ENCODE results near the gene APBA2. TPM values are rescaled to one million over a fixed set of nuclear protein-coding genes. Genes with fewer than 3 reads are reported as not detected.

Gene APBA2
- total RNA-seq, 2 donors from 2014 or later = 0.77 to 1.0 TPM

DNA sequence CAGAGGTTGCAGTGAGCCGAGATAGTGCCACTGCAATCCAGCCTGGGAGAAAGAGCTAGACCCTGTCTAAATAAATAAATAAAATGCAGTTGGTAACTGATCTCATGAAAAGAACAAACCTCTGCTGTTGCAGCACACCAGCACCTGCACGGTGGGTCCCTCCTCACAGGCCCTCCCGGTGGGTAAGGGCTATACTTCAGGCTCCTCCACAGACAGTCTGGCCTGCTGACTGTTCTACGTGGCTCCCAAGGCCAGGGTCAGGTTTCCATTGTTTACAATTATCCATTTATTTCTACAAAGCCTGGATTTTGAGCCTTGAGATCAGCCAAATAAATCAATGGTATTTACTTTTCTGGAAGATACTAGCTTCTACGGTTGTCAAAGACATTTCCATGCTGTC lies 5.1 kb upstream of the APBA2 start:
- H3K36me3 ChIP-seq = no peaks in the 10 kb centered on the region
- no peak for DNase-seq
- H3K9ac ChIP-seq (ENCODE audit: low read depth in 2 of 2, low read length in 2 of 2) = no peak overlapping the region
- H3K4me1 ChIP-seq = no peaks in the 10 kb centered on the region
- intact Hi-C loops (cut with DNase I) = no loop called here
- H3K27me3 ChIP-seq = peaks cover 7% of the 10 kb centered on the region
- TF ChIP-seq, protein P1, sequence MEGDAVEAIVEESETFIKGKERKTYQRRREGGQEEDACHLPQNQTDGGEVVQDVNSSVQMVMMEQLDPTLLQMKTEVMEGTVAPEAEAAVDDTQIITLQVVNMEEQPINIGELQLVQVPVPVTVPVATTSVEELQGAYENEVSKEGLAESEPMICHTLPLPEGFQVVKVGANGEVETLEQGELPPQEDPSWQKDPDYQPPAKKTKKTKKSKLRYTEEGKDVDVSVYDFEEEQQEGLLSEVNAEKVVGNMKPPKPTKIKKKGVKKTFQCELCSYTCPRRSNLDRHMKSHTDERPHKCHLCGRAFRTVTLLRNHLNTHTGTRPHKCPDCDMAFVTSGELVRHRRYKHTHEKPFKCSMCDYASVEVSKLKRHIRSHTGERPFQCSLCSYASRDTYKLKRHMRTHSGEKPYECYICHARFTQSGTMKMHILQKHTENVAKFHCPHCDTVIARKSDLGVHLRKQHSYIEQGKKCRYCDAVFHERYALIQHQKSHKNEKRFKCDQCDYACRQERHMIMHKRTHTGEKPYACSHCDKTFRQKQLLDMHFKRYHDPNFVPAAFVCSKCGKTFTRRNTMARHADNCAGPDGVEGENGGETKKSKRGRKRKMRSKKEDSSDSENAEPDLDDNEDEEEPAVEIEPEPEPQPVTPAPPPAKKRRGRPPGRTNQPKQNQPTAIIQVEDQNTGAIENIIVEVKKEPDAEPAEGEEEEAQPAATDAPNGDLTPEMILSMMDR (IDR thresholded peaks at IDR 0.05) = no peak
- no peaks in the 10 kb centered on the region for H3K9me3 ChIP-seq
- no peak overlapping the region for H3K27ac ChIP-seq
- H3K4me3 ChIP-seq = no peak overlapping the region

DNA sequence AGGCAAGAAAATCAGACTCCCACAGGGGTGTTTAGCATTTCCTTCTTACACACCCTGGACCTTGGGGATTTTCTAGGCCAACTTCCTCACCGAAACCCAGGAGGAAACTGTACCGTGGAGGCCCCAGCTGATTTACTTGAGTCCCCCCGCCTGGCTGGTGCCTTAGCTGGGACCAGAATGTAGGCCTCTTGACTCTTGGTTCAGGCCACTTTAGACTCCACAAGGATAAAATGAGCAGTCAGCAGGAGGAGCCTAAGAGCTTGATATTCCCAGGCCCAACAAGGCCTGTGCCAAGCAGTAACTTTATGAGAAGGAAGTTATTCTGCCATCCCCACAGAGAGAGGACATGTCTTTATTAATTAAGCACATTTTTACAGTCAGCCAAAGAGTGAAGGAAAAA lies 4.6 kb upstream of the APBA2 start:
- no peak for DNase-seq
- no peak overlapping the region for H3K9ac ChIP-seq (ENCODE audit: low read depth in 2 of 2, low read length in 2 of 2)
- H3K4me3 ChIP-seq = no peak overlapping the region
- intact Hi-C loops (cut with DNase I) = no loop called here
- H3K27ac ChIP-seq = no peak overlapping the region
- TF ChIP-seq, protein P1 (IDR thresholded peaks at IDR 0.05) = no peak
- H3K9me3 ChIP-seq = no peaks in the 10 kb centered on the region
- no peaks in the 10 kb centered on the region for H3K36me3 ChIP-seq
- H3K4me1 ChIP-seq = no peaks in the 10 kb centered on the region
- peaks cover 9% of the 10 kb centered on the region for H3K27me3 ChIP-seq

DNA sequence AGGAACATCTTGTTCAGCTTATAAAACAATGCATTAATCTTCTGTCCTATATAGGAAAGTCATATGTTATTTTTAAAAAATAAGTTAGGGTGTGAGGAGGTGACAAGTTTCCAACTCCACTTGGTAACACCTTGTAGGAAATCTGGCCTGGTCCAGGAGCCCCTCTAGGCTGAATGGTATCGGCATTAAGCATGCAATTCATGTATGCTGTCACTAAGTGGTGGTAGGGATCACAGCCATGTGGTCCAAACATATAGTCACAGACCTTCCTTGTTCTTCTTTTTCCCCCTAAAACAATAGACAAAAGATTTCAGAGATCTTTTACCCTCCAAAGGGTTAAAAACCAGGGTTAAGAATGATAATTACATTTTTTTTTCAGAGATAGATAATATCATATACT lies 4.2 kb upstream of the APBA2 start:
- TF ChIP-seq, protein P1 (IDR thresholded peaks at IDR 0.05) = no peak
- peaks cover 14% of the 10 kb centered on the region for H3K27me3 ChIP-seq
- DNase-seq = no peak
- no peaks in the 10 kb centered on the region for H3K9me3 ChIP-seq
- H3K4me1 ChIP-seq = no peaks in the 10 kb centered on the region
- no peak overlapping the region for H3K9ac ChIP-seq (ENCODE audit: low read depth in 2 of 2, low read length in 2 of 2)
- intact Hi-C loops (cut with DNase I) = no loop called here
- H3K4me3 ChIP-seq = no peak overlapping the region
- H3K27ac ChIP-seq = no peak overlapping the region
- no peaks in the 10 kb centered on the region for H3K36me3 ChIP-seq

DNA sequence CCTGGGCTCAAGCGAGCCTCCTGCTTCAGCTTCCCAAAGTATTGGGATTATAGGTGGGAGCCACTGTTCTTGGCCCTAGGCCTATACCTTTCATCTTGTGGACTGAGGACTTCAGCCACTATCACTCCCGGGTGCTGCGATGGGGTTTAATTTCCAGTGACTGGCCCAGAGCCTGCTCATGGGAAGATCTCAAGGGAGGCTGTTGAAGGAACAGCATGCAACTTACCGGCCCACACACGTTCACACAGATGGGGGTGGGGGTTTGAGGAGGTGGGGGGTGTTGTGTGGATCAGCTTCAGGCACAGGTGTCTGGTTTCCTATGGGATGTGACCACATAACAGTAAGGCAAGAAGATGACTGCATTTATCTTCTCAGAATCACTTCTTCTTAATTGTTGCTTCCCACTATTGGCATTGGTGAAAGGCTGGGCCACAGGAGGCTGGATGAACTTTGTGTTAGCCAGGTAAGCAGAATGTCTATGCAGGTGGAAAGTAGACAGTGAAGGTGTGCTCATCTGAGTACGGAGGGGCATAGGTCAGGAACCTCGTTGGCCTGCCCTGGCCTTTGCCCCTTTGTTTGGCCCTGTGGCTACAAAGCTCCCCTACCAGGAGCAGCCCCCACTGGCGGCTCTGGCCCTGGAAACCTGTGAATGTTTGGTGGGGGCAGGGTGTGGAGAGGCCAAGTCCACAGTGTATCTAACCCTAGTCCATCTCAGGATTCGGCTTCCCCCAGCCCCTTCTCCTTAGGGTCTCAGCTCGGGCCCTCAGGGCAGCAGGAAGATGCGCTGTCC lies 1.4 kb upstream of the APBA2 start:
- Histone ChIP-seq H3K27ac (no peak overlapping the region), H3K4me1 (no peaks in the 10 kb centered on the region), H3K4me3 (no peak overlapping the region), H3K9me3 (no peaks in the 10 kb centered on the region), H3K27me3 (peaks cover 20% of the 10 kb centered on the region), H3K9ac (ENCODE audit: low read depth in 2 of 2, low read length in 2 of 2) (no peak overlapping the region), H3K36me3 (no peaks in the 10 kb centered on the region)
- no peak for DNase-seq
- TF ChIP-seq, protein P1 (IDR thresholded peaks at IDR 0.05) = no peak
- intact Hi-C loops (cut with DNase I) = no loop called here

DNA sequence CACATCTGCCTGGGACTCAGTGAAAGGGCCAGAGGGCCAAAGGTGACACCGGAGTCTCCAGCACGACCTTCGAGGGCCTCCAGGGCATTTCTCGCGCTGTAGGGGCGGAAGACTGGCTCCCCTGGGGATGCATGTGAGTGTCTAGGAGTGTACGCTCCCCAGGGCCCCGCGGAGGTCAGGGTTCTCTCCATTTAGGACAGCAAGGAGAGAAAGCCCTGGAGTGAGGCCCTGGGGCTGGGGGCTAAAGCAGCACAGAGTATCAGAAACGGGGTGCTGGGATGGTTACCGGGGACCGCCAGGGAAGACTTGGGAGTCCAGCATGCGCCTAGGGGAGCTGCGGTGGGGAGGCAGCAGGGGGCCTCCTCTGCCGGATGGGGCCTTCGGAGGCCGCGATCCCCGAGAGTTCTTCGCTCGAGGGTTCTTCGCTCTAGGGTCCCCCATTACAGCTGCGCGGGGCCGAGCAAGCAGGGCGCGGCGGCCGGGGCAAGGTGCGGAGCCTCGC lies 595 bp upstream of the APBA2 start:
- Histone ChIP-seq H3K27me3 (peaks cover 20% of the 10 kb centered on the region), H3K27ac (no peak overlapping the region), H3K4me1 (no peaks in the 10 kb centered on the region), H3K9ac (ENCODE audit: low read depth in 2 of 2, low read length in 2 of 2) (no peak overlapping the region), H3K4me3 (peak overlapping the region; percentile 27), H3K9me3 (no peaks in the 10 kb centered on the region), H3K36me3 (no peaks in the 10 kb centered on the region)
- intact Hi-C loops (cut with DNase I) = no loop called here
- no peak for DNase-seq
- TF ChIP-seq, protein P1 (IDR thresholded peaks at IDR 0.05) = no peak

Data from colonic mucosa (tissue), 4 donors.